Endothelial cell of umbilical vein (primary cell): ENCODE measurements around the gene RPLP1. TPM values are rescaled to one million over a fixed set of nuclear protein-coding genes. Genes with fewer than 3 reads are reported as not detected.

Experiments used
- BruUV-seq: library from RNA; stranded (reverse); fragments of 400-500 nt; replicated peaks from 2 replicates; lab custom pipeline; 2021; lab: Mats Ljungman, UMichigan
- CTCF ChIA-PET: fragments of 300-600, 350-600 bp; sonication (Branson Sonifier 250); formaldehyde crosslinking; loops from one replicate; lab custom pipeline; 2021; ENCODE audit warnings: antibody characterized with exemption, inconsistent platforms; lab: Charles Lee
- POLR2A ChIA-PET: fragments of 300-600, 350-600 bp; sonication (Branson Sonifier 250); formaldehyde crosslinking; loops from one replicate; lab custom pipeline; 2021; ENCODE audit warnings: antibody characterized with exemption, inconsistent platforms; lab: Charles Lee
- DNase-seq: peaks from one replicate; pipeline ENCODE4 v3.0.0-alpha.2; 2011; ENCODE audit warnings: low read depth, low spot score
- FAIRE-seq: peaks from 2 replicates; lab custom pipeline; 2011; peaks lifted over from hg19 to GRCh38; lab: Jason Lieb, UNC
- H2AFZ ChIP-seq: 2 replicates; pipeline ENCODE4 v1.6.0; 2012; ENCODE audit warnings: low read depth, low read length, control low read depth, inconsistent platforms
- H3K27ac ChIP-seq: 2 replicates; pipeline ENCODE4 v1.5.1; 2011; ENCODE audit warnings: low read depth, mild to moderate bottlenecking, control low read depth, low read length, moderate library complexity; ENCODE audit not compliant: insufficient read depth
- H3K27me3 ChIP-seq, 2 experiments: 2 replicates each; pipeline versions ENCODE4 v1.6.0 to v1.6.1; 2011; ENCODE audit warnings: low read length in 2 of 2, mixed read lengths in 1 of 2; ENCODE audit not compliant: control insufficient read depth in 2 of 2, insufficient read depth in 2 of 2
- H3K36me3 ChIP-seq, 2 experiments: 2 replicates in 1 of 2; 3 replicates in 1 of 2; pipeline ENCODE4 v1.5.1; 2011; ENCODE audit warnings: low read length in 2 of 2, mild to moderate bottlenecking in 1 of 2, moderate library complexity in 1 of 2; ENCODE audit not compliant: control insufficient read depth in 2 of 2, insufficient read depth in 2 of 2; ENCODE audit errors: extremely low read depth in 1 of 2
- H3K4me1 ChIP-seq: 3 replicates; pipeline ENCODE4 v1.5.1; 2011; ENCODE audit warnings: mild to moderate bottlenecking, low read length; ENCODE audit not compliant: control insufficient read depth, insufficient read depth; ENCODE audit errors: extremely low read depth
- H3K4me2 ChIP-seq: 2 replicates; pipeline ENCODE4 v1.6.1; 2011; ENCODE audit warnings: low read length, control low read depth, mixed read lengths; ENCODE audit not compliant: insufficient read depth
- H3K4me3 ChIP-seq, 3 experiments: fragments of 200-600 bp in 1 of 3; sonication (generic), shearing (Covaris generic) in 1 of 3; replicated peaks in 1 of 3; 2 replicates each; pipeline ENCODE4 v1.5.1; 2011 to 2016; ENCODE audit warnings: control low read depth in 3 of 3, low read length in 3 of 3, mild to moderate bottlenecking in 2 of 3, inconsistent platforms in 1 of 3, low read depth in 1 of 3, moderate library complexity in 1 of 3; ENCODE audit not compliant: insufficient read depth in 1 of 3
- H3K79me2 ChIP-seq: 2 replicates; pipeline ENCODE4 v1.6.0; 2012; ENCODE audit warnings: low read length, inconsistent platforms; ENCODE audit not compliant: control insufficient read depth, insufficient read depth
- H3K9ac ChIP-seq: replicated peaks from 2 replicates; pipeline ENCODE3; 2011; ENCODE audit warnings: low read length, control low read depth; ENCODE audit not compliant: insufficient read depth; ENCODE audit errors: extremely low read depth
- H3K9me1 ChIP-seq: replicated peaks from 3 replicates; pipeline ENCODE4 v1.6.0; 2011; ENCODE audit warnings: mild to moderate bottlenecking, low read length; ENCODE audit not compliant: control insufficient read depth, insufficient read depth; ENCODE audit errors: extremely low read depth
- H3K9me3 ChIP-seq: replicated peaks from 2 replicates; pipeline ENCODE4 v1.5.1; 2012; ENCODE audit warnings: low read length, inconsistent platforms; ENCODE audit not compliant: control insufficient read depth, insufficient read depth
- H4K20me1 ChIP-seq: replicated peaks from 2 replicates; pipeline ENCODE3; 2011; ENCODE audit warnings: mild to moderate bottlenecking, low read length; ENCODE audit not compliant: control insufficient read depth, insufficient read depth; ENCODE audit errors: extremely low read depth
- EZH2 ChIP-seq: IDR thresholded peaks from 2 replicates; pipeline ENCODE4 v1.6.1; 2012; ENCODE audit warnings: borderline replicate concordance, low read depth, mild to moderate bottlenecking, moderate library complexity, low read length, inconsistent platforms; ENCODE audit not compliant: severe bottlenecking
- FOS ChIP-seq: IDR thresholded peaks from 2 replicates; pipeline ENCODE4 v1.6.1; 2011; ENCODE audit warnings: mild to moderate bottlenecking, low read length, moderate library complexity, borderline replicate concordance; ENCODE audit not compliant: insufficient read depth
- GATA2 ChIP-seq: IDR thresholded peaks from 2 replicates; pipeline ENCODE4 v1.7.0; 2011; ENCODE audit warnings: low read depth, mild to moderate bottlenecking, moderate library complexity, mixed read lengths, low read length; ENCODE audit not compliant: insufficient read length, insufficient read depth
- JUN ChIP-seq: IDR thresholded peaks from 2 replicates; pipeline ENCODE4 v1.6.1; 2011; ENCODE audit warnings: borderline replicate concordance, low read depth; ENCODE audit not compliant: insufficient read length, insufficient read depth
- MYC ChIP-seq: IDR thresholded peaks from one replicate; pipeline ENCODE4 v1.6.1; 2011; ENCODE audit warnings: mild to moderate bottlenecking, low read depth, low read length
- POLR2A ChIP-seq: IDR thresholded peaks from 2 replicates; pipeline ENCODE4 v1.6.1; 2012; ENCODE audit warnings: low read depth, mild to moderate bottlenecking, control low read depth, low read length
- POLR2AphosphoS5 ChIP-seq: IDR thresholded peaks from 2 replicates; pipeline ENCODE4 v1.6.1; 2012; ENCODE audit warnings: low read depth, mild to moderate bottlenecking, control low read depth, low read length, moderate library complexity; ENCODE audit not compliant: insufficient read depth
- dilution Hi-C: fragments of 300-500 bp; cut with MboI; formaldehyde crosslinking; loops from one replicate; pipeline ENCODE4 v1.15.0; 2019; ENCODE audit warnings: low sequenced_read_pairs; ENCODE audit not compliant: extremely low pct_ligation_motif_present
- intact Hi-C: fragments of 100-400 bp; cut with micrococcal nuclease; formaldehyde crosslinking; loops from one replicate; pipeline ENCODE4 v1.10.0; 2022
- polyA plus RNA-seq, 4 experiments: library from polyadenylated mRNA; depleted of rRNA in 3 of 4; stranded (reverse) in 3 of 4; unstranded in 1 of 4; fragments of >200 nt; gene quantifications; 2 replicates each; pipeline versions ENCODE4 v1.2.1 to v1.2.3, GENCODE V29; 2011 to 2012; ENCODE audit warnings: missing spikeins in 1 of 4
- total RNA-seq: library from RNA; stranded (reverse); gene quantifications from 2 replicates; pipeline ENCODE4 v1.2.3, GENCODE V29; 2021
- TF ChIP-seq, protein P1 (sequence below), 2 donors: IDR thresholded peaks; 1 replicate in 1 of 2; 2 replicates in 1 of 2; pipeline ENCODE4 v1.5.1; 2011; ENCODE audit warnings: low read length in 2 of 2, mild to moderate bottlenecking in 2 of 2, moderate library complexity in 2 of 2, control low read depth in 1 of 2, inconsistent platforms in 1 of 2, low read depth in 1 of 2; ENCODE audit not compliant: insufficient read depth in 1 of 2; ENCODE audit errors: extremely low read depth in 1 of 2
- TF ChIP-seq, protein P2 (sequence below): IDR thresholded peaks from 2 replicates; pipeline ENCODE4 v1.6.1; 2011; ENCODE audit not compliant: insufficient read depth, insufficient read length

The RPLP1 gene
- total and polyA plus RNA-seq, 2 donors (not counting 3 experiments of a cell fraction or from before 2014, with no cell fraction given): 1,603 to 2,985 TPM

DNA sequence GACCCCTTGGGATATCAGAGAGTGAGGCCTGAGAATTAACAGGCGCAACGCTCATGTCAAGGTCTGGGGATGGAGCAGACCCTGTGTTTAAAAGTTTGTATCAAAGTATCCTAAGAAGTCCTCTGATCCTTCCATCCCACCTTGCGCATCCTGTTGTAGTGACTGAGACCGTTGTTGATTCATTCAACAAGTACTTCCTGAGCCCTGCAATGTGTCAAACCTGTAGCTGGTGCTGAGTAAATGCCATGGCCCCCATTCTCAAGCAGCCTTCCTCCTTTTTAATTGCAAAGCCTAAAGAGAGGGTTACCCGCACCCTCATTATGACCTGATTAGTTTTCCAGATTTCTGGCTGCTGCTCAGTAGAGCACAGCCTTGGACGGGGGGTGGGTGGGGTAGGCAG is 46.4 kb downstream of the RPLP1 start:
- FAIRE-seq (no peak), DNase-seq (no peak)
- CTCF ChIA-PET: no interaction called here
- intact Hi-C loops (no loop called here), dilution Hi-C loops (no loop called here)
- no peak overlapping the region for H3K9ac ChIP-seq
- no peak overlapping the region for H3K27ac ChIP-seq
- H3K9me3 ChIP-seq: no peaks in the 10 kb centered on the region
- no peaks in the 10 kb centered on the region for H4K20me1 ChIP-seq
- no peaks in the 10 kb centered on the region for H3K9me1 ChIP-seq
- H2AFZ ChIP-seq: no peak overlapping the region
- BruUV-seq: no TSS peak
- no peaks in the 10 kb centered on the region for H3K36me3 ChIP-seq
- no peak overlapping the region for H3K4me2 ChIP-seq
- POLR2A ChIA-PET: no interaction called here
- no peaks in the 10 kb centered on the region for H3K4me1 ChIP-seq
- no peaks in the 10 kb centered on the region for H3K27me3 ChIP-seq
- no peaks in the 10 kb centered on the region for H3K79me2 ChIP-seq
- no peak for TF ChIP-seq FOS
- no peak for TF ChIP-seq JUN
- TF ChIP-seq, protein P1, sequence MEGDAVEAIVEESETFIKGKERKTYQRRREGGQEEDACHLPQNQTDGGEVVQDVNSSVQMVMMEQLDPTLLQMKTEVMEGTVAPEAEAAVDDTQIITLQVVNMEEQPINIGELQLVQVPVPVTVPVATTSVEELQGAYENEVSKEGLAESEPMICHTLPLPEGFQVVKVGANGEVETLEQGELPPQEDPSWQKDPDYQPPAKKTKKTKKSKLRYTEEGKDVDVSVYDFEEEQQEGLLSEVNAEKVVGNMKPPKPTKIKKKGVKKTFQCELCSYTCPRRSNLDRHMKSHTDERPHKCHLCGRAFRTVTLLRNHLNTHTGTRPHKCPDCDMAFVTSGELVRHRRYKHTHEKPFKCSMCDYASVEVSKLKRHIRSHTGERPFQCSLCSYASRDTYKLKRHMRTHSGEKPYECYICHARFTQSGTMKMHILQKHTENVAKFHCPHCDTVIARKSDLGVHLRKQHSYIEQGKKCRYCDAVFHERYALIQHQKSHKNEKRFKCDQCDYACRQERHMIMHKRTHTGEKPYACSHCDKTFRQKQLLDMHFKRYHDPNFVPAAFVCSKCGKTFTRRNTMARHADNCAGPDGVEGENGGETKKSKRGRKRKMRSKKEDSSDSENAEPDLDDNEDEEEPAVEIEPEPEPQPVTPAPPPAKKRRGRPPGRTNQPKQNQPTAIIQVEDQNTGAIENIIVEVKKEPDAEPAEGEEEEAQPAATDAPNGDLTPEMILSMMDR (IDR thresholded peaks at IDR 0.05; ENCODE audit: extremely low read depth in 1 of 2, insufficient read depth in 1 of 2, low read depth in 1 of 2, low read length in 2 of 2): no peak
- TF ChIP-seq GATA2: no peak
- no peak overlapping the region for H3K4me3 ChIP-seq

DNA sequence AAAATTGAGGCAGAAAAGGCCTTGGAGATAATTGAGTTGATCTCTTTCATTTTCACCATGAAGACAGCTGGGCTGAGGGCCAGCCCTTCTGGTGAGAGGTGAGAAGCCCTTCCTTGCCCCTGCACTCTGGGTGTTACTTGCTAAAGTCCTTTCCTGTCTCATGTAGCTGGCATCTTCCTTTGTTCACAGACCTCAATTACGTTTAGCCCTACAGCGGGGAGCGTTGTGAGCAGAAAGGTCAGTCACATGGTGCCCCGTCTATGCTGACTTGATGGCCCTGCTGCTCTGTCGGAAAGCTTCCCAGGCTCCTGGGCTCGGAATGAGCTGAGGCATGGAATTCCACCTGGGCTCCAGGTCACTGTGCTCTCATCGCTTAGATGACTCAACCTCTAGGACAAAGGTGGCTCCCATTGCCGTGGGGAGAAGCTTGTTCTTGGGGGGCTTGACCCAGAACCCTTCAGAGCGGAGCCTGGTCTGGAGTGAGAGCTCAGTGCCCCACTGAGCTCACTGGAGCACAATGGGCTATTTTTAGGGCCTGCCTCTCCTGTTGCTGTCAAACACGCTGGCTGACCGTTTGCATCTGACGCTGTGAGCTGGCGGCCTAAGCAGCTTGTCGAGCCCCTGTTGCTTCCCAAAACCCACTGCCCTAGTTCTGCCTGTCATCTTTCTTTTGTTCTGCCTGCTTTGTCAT is 47.0 kb downstream of the RPLP1 start:
- no peak overlapping the region for H3K27ac ChIP-seq
- DNase-seq (no peak), FAIRE-seq (no peak)
- no peaks in the 10 kb centered on the region for H3K27me3 ChIP-seq
- ChIA-PET POLR2A (no interaction called here), CTCF (interaction anchor here (1.2 kb wide), 1 partner anchor 16 kb away, joined by 3 read pairs; no protein-coding TSS in a partner anchor)
- H3K4me3 ChIP-seq: no peak overlapping the region
- no peaks in the 10 kb centered on the region for H4K20me1 ChIP-seq
- no peak overlapping the region for H2AFZ ChIP-seq
- no peaks in the 10 kb centered on the region for H3K36me3 ChIP-seq
- H3K4me2 ChIP-seq: no peak overlapping the region
- no peak for TF ChIP-seq EZH2
- no peak for TF ChIP-seq JUN
- no peak for TF ChIP-seq POLR2AphosphoS5
- no peak for TF ChIP-seq POLR2A
- TF ChIP-seq, protein P2, sequence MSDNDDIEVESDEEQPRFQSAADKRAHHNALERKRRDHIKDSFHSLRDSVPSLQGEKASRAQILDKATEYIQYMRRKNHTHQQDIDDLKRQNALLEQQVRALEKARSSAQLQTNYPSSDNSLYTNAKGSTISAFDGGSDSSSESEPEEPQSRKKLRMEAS: no peak
- TF ChIP-seq MYC: no peak
- TF ChIP-seq GATA2: no peak
- TF ChIP-seq, protein P1 (IDR thresholded peaks at IDR 0.05; ENCODE audit: extremely low read depth in 1 of 2, insufficient read depth in 1 of 2, low read depth in 1 of 2, low read length in 2 of 2): no peak
- no peak for TF ChIP-seq FOS
- intact Hi-C loops (no loop called here), dilution Hi-C loops (no loop called here)
- BruUV-seq: no TSS peak
- no peaks in the 10 kb centered on the region for H3K9me1 ChIP-seq
- H3K4me1 ChIP-seq: no peaks in the 10 kb centered on the region
- H3K79me2 ChIP-seq: no peaks in the 10 kb centered on the region
- H3K9ac ChIP-seq: no peak overlapping the region
- H3K9me3 ChIP-seq: no peaks in the 10 kb centered on the region
